DMS 273 (cell line): ENCODE measurements around the gene TMEM25.
"Not testable (repeated sequence)": the region's sequence is repeated elsewhere in the genome, so short reads cannot be mapped to it uniquely, and the experiment has no call there.

ENCODE experiments used
- DNase-seq: peaks from one replicate; lab custom pipeline; 2025; ENCODE audit not compliant: unreplicated experiment; lab: John Stamatoyannopoulos, UW

TMEM25 gene

DNA sequence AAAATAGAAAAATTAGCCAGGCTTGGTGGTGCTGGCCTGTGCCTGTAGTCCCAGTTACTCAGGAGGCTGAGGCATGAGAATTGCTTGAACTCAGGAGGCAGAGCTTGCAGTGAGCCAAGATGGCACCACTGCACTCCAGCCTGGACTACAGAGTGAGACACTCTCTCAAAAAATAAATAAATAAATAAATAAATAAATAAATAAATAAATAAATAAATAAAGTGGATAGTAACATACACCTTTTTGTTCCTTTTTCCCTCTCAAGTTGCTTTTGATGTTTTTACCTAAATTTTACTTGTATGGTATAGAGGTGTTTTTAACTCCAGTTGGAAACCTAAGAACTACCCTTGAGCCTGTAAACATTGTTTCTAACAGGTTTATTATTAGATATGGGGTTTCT, 47.0 kb downstream of the TMEM25 start:
- not testable (repeated sequence) for DNase-seq

DNA sequence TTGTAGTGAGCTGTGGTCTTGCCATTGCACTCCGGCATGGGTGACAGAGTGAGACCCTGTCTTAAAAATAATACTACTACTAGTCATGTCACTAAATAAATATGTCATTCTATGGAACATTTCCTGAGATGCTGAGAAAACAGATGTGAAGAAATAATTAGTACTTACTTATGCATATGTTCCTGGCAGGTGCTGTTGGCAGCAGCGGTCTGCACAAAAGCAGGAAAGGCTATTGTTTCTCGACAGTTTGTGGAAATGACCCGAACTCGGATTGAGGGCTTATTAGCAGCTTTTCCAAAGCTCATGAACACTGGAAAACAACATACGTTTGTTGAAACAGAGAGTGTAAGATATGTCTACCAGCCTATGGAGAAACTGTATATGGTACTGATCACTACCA, 50.1 kb downstream of the TMEM25 start:
- DNase-seq, result peak; percentile 4
